Measurements from ENCODE around the gene MS4A2.
A peak's percentile ranks its signal among the peaks of the same experiment; 100 is the strongest.

MS4A2 gene

DNA sequence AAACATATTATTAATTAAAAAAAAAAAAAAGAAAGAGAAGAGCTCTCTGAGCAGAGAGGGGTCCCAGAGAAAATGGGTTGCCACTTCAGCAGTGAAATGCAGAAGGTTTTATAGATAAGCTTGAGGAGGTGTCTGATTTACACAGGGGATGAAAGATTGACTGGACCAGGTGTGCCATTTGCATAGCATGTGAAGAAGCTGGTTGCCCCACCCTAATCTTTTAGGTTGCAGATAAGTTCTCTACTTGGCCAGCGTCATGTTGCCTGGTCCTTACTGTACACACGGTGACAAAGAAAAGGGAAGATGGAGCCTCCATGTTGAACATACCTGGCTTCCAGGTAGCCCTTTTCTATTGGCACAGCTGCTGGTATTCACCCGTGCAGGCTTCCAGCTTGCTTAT is 41.4 kb downstream of the MS4A2 start:
- TF ChIP-seq CREB1 (IDR thresholded peaks at IDR 0.05; ENCODE audit: low read depth) (no peak), NFIC (IDR thresholded peaks at IDR 0.05) (no peak), EP300 (IDR thresholded peaks at IDR 0.05; ENCODE audit: borderline replicate concordance) (no peak), USF1 (IDR thresholded peaks at IDR 0.05) (no peak), EGR1 (IDR thresholded peaks at IDR 0.05) (no peak), TCF12 (IDR thresholded peaks at IDR 0.05; ENCODE audit: low read depth) (no peak), TEAD4 (IDR thresholded peaks at IDR 0.05) (no peak), TAF1 (IDR thresholded peaks at IDR 0.05; ENCODE audit: low read depth) (no peak), MAX (IDR thresholded peaks at IDR 0.05) (no peak), YY1 (IDR thresholded peaks at IDR 0.05; ENCODE audit: low read depth) (no peak), ZBTB7A (IDR thresholded peaks at IDR 0.05; ENCODE audit: low read depth) (no peak), RAD21 (IDR thresholded peaks at IDR 0.05; ENCODE audit: low read depth) (no peak), FOXM1 (IDR thresholded peaks at IDR 0.05; ENCODE audit: borderline replicate concordance, low read depth) (no peak), CEBPB (IDR thresholded peaks at IDR 0.05) (no peak)
- TF ChIP-seq, protein P1, sequence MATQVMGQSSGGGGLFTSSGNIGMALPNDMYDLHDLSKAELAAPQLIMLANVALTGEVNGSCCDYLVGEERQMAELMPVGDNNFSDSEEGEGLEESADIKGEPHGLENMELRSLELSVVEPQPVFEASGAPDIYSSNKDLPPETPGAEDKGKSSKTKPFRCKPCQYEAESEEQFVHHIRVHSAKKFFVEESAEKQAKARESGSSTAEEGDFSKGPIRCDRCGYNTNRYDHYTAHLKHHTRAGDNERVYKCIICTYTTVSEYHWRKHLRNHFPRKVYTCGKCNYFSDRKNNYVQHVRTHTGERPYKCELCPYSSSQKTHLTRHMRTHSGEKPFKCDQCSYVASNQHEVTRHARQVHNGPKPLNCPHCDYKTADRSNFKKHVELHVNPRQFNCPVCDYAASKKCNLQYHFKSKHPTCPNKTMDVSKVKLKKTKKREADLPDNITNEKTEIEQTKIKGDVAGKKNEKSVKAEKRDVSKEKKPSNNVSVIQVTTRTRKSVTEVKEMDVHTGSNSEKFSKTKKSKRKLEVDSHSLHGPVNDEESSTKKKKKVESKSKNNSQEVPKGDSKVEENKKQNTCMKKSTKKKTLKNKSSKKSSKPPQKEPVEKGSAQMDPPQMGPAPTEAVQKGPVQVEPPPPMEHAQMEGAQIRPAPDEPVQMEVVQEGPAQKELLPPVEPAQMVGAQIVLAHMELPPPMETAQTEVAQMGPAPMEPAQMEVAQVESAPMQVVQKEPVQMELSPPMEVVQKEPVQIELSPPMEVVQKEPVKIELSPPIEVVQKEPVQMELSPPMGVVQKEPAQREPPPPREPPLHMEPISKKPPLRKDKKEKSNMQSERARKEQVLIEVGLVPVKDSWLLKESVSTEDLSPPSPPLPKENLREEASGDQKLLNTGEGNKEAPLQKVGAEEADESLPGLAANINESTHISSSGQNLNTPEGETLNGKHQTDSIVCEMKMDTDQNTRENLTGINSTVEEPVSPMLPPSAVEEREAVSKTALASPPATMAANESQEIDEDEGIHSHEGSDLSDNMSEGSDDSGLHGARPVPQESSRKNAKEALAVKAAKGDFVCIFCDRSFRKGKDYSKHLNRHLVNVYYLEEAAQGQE (IDR thresholded peaks at IDR 0.05; ENCODE audit: low read depth): no peak

- TF ChIP-seq RAD21 (IDR thresholded peaks at IDR 0.05; ENCODE audit: low read depth) (peak; percentile 37; the same call in 1 of the 2 replicates), TCF12 (IDR thresholded peaks at IDR 0.05; ENCODE audit: low read depth) (no peak)
These were observed 42.0 kb downstream of the MS4A2 start for GRCh38 chr11:60130496-60130895.

DNA sequence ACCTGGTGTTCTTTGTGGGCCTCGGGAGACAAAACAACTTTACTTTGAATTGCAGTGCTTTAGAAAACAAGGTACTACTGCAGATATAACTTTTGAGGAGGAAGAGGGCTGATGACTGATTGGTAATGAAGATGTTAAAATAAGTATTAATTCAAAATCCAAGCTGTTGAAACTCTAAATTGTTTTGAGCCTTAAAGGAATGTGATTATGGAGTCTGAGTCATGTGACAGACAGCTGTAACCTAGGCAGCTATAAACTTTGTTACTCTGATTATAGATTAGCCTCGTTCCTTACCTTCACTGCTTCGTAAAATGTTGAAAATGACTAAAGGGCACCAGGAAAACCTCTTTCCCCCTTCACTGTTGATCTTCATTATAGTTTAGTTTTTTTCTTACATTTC is 43.4 kb downstream of the MS4A2 start:
- TF ChIP-seq FOXM1 (IDR thresholded peaks at IDR 0.05; ENCODE audit: borderline replicate concordance, low read depth) (no peak), EGR1 (IDR thresholded peaks at IDR 0.05) (no peak), CREB1 (IDR thresholded peaks at IDR 0.05; ENCODE audit: low read depth) (no peak), YY1 (IDR thresholded peaks at IDR 0.05; ENCODE audit: low read depth) (no peak)

DNA sequence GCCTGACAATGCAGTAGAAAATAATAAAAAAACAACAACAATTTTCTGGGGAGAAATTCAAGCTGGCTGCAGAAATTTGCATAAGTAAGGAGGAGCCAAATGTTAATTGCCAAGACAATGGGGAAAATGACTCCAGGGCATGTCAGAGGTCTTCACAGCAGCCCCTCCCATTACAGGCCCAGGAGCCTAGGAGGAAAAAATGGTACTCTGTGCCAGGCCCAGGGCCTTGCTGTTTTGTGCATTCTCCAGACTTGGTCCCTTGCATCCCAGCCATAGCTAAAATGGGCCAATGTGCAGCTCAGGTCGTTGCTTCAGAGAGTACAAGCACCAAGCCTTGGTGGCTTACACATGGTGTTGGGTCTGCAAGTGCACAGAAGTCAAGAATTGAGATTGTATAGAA is 45.5 kb downstream of the MS4A2 start:
- TF ChIP-seq TCF12 (IDR thresholded peaks at IDR 0.05; ENCODE audit: low read depth): no peak
- TF ChIP-seq FOXM1 (IDR thresholded peaks at IDR 0.05; ENCODE audit: borderline replicate concordance, low read depth): no peak
- no peak for TF ChIP-seq EP300 (IDR thresholded peaks at IDR 0.05; ENCODE audit: borderline replicate concordance)
- no peak for TF ChIP-seq TEAD4 (IDR thresholded peaks at IDR 0.05)
- TF ChIP-seq CEBPB (IDR thresholded peaks at IDR 0.05): no peak
- no peak for TF ChIP-seq RAD21 (IDR thresholded peaks at IDR 0.05; ENCODE audit: low read depth)
- no peak for TF ChIP-seq MAX (IDR thresholded peaks at IDR 0.05)
- no peak for TF ChIP-seq CREB1 (IDR thresholded peaks at IDR 0.05; ENCODE audit: low read depth)
- TF ChIP-seq ZBTB7A (IDR thresholded peaks at IDR 0.05; ENCODE audit: low read depth): no peak
- no peak for TF ChIP-seq EGR1 (IDR thresholded peaks at IDR 0.05)
- TF ChIP-seq NFIC (IDR thresholded peaks at IDR 0.05): no peak
- no peak for TF ChIP-seq USF1 (IDR thresholded peaks at IDR 0.05)
- TF ChIP-seq, protein P1 (IDR thresholded peaks at IDR 0.05; ENCODE audit: low read depth): no peak
- TF ChIP-seq TAF1 (IDR thresholded peaks at IDR 0.05; ENCODE audit: low read depth): no peak
- no peak for TF ChIP-seq YY1 (IDR thresholded peaks at IDR 0.05; ENCODE audit: low read depth)

DNA sequence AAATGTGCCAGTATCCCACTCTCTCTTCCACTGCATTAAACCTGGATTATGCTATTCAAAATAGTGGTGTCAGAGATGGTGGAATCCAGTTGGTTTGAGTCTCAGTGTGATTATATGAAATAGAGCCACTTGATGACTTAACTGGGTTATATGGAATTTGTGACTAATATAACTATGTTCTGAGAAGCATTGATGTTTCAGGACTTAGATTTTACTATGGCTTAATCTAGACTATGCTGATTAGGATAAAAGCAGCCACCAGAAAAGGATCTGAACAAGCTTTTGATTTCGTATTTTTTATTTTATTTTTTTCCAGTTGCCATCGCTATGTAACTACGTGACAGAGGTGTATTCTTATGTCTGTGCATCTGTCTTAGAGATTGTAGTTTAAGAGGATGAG is 55.3 kb downstream of the MS4A2 start:
- no peak for TF ChIP-seq RAD21 (IDR thresholded peaks at IDR 0.05; ENCODE audit: low read depth)
- TF ChIP-seq EP300 (IDR thresholded peaks at IDR 0.05; ENCODE audit: borderline replicate concordance): no peak
- no peak for TF ChIP-seq TEAD4 (IDR thresholded peaks at IDR 0.05)

GRCh38 chr11:60145677-60146076 is 57.2 kb downstream of the MS4A2 start:
- TF ChIP-seq, protein P1 (IDR thresholded peaks at IDR 0.05; ENCODE audit: low read depth): no peak
- TF ChIP-seq TAF1 (IDR thresholded peaks at IDR 0.05; ENCODE audit: low read depth) (no peak), USF1 (IDR thresholded peaks at IDR 0.05) (no peak), EGR1 (IDR thresholded peaks at IDR 0.05) (no peak), FOXM1 (IDR thresholded peaks at IDR 0.05; ENCODE audit: borderline replicate concordance, low read depth) (no peak), YY1 (IDR thresholded peaks at IDR 0.05; ENCODE audit: low read depth) (no peak)

All from Ishikawa (cell line).